ENCODE measurements around the gene ETV5. TPM values are rescaled to one million over a fixed set of nuclear protein-coding genes. Genes with fewer than 3 reads are reported as not detected.

ETV5 gene
- total RNA-seq, 4 donors from 2014 or later, result 2.0 to 39.8 (median 13.8) TPM

GRCh38 chr3:186096290-186096689 is 12.6 kb downstream of the ETV5 start:
- Histone ChIP-seq H3K9me3 (no peaks in the 10 kb centered on the region), H3K4me1 (no peaks in the 10 kb centered on the region), H3K27me3 (no peaks in the 10 kb centered on the region), H3K27ac (no peak overlapping the region), H3K4me3 (no peak overlapping the region), H3K36me3 (no peaks in the 10 kb centered on the region)
- TF ChIP-seq POLR2A (IDR thresholded peaks at IDR 0.05) (no peak), CTCF (IDR thresholded peaks at IDR 0.05) (no peak)
- no peak for DNase-seq
- intact Hi-C loops (cut with DNase I; ENCODE audit: low total_unique reads), result no loop called here

GRCh38 chr3:186095561-186096081 is 13.3 kb downstream of the ETV5 start:
- no peaks in the 10 kb centered on the region for H3K36me3 ChIP-seq
- H3K9me3 ChIP-seq, result no peaks in the 10 kb centered on the region
- H3K4me1 ChIP-seq, result no peaks in the 10 kb centered on the region
- H3K27ac ChIP-seq, result no peak overlapping the region
- no peak for DNase-seq
- no peaks in the 10 kb centered on the region for H3K27me3 ChIP-seq
- intact Hi-C loops (cut with DNase I; ENCODE audit: low total_unique reads), result no loop called here
- TF ChIP-seq POLR2A (IDR thresholded peaks at IDR 0.05) (no peak), CTCF (IDR thresholded peaks at IDR 0.05) (no peak)
- no peak overlapping the region for H3K4me3 ChIP-seq

GRCh38 chr3:186094696-186095425 is 14.0 kb downstream of the ETV5 start:
- no peaks in the 10 kb centered on the region for H3K4me1 ChIP-seq
- TF ChIP-seq POLR2A (IDR thresholded peaks at IDR 0.05), result no peak
- TF ChIP-seq CTCF (IDR thresholded peaks at IDR 0.05), result no peak
- intact Hi-C loops (cut with DNase I; ENCODE audit: low total_unique reads), result no loop called here

DNA sequence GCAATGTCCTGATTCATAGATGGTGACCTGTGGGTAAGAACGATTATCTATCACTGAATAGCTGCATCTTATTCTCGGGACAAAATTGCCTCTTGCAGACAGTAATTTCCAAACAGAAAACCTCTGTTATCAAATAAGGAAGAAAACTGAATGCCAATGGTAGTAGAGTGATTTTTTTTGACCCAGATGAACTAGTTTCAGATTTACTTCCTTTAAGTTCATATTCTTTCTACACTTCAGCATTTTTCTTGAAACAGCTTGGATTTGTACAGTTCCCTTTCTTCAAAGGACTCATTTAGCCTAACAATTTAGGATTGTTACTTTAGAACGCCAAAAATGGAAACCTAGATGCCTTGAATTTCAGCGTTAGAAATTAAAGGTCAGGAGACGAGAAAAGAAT is 14.6 kb downstream of the ETV5 start:
- H3K4me1 ChIP-seq, result no peaks in the 10 kb centered on the region
- no peak for DNase-seq
- H3K36me3 ChIP-seq, result no peaks in the 10 kb centered on the region
- intact Hi-C loops (cut with DNase I; ENCODE audit: low total_unique reads), result no loop called here
- H3K27ac ChIP-seq, result no peak overlapping the region
- no peak overlapping the region for H3K4me3 ChIP-seq
- no peaks in the 10 kb centered on the region for H3K27me3 ChIP-seq
- TF ChIP-seq POLR2A (IDR thresholded peaks at IDR 0.05) (no peak), CTCF (IDR thresholded peaks at IDR 0.05) (no peak)
- no peaks in the 10 kb centered on the region for H3K9me3 ChIP-seq

More at GRCh38 chr3:186094696-186095425, 14.0 kb downstream of the ETV5 start:
- Histone ChIP-seq H3K27ac (no peak overlapping the region), H3K27me3 (no peaks in the 10 kb centered on the region), H3K4me3 (no peak overlapping the region), H3K9me3 (no peaks in the 10 kb centered on the region), H3K36me3 (no peaks in the 10 kb centered on the region)
- no peak for DNase-seq

GRCh38 chr3:186093271-186093900 is 15.5 kb downstream of the ETV5 start:
- TF ChIP-seq POLR2A (IDR thresholded peaks at IDR 0.05), result no peak
- no peak for TF ChIP-seq CTCF (IDR thresholded peaks at IDR 0.05)
- Histone ChIP-seq H3K4me3 (no peak overlapping the region), H3K9me3 (no peaks in the 10 kb centered on the region), H3K27me3 (no peaks in the 10 kb centered on the region), H3K36me3 (no peaks in the 10 kb centered on the region), H3K27ac (no peak overlapping the region), H3K4me1 (no peaks in the 10 kb centered on the region)
- intact Hi-C loops (cut with DNase I; ENCODE audit: low total_unique reads), result no loop called here
- no peak for DNase-seq

All from uterus (tissue), 4 donors.